ENCODE measurements around the gene MCEE.

DNA sequence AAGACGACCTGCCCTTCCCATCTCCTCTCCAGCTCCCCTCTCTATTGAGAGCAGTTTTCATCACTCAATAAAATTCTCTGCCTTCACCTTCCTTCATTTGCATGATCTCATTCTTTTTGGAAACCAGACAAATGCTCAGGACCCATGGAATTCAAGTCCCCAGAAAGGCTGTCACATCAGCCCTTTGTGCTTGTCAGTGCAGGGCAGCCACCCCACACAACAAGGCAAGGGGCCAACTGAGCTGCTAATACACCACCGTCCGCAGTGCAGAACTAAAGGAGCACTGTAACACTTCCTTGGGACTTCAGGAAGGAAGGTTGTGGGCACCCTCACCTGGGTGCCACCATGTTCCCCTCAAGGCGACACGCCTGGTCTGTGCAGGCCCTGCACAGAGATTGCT, 26.2 kb downstream of the MCEE start:
- TF ChIP-seq CTCF (IDR thresholded peaks at IDR 0.05) (no peak), EP300 (IDR thresholded peaks at IDR 0.05) (no peak), POLR2A (IDR thresholded peaks at IDR 0.05; ENCODE audit: low read depth) (no peak)
